ENCODE data around the gene PPP4C.
"Not testable (repeated sequence)": the region's sequence is repeated elsewhere in the genome, so short reads cannot be mapped to it uniquely, and the experiment has no call there.

Gene PPP4C

GRCh38 chr16:30104090-30104489 lies 28.3 kb downstream of the PPP4C start:
- no peak for DNase-seq

GRCh38 chr16:30104492-30104891 lies 28.7 kb downstream of the PPP4C start:
- no peak for DNase-seq

GRCh38 chr16:30108059-30108850 lies 32.5 kb downstream of the PPP4C start:
- no peak for DNase-seq

GRCh38 chr16:30110661-30111060 lies 34.9 kb downstream of the PPP4C start:
- DNase-seq: no peak

- DNase-seq: no peak
These were observed 36.6 kb downstream of the PPP4C start for GRCh38 chr16:30112197-30113030.

GRCh38 chr16:30113031-30113710 lies 37.4 kb downstream of the PPP4C start, which contains the start of gene GDPD3:
Gene GDPD3 (minus strand): TSS chr16:30113537. CDS start chr16:30113478, 59 bp downstream.
- DNase-seq: no peak

- no peak for DNase-seq
These were observed 38.0 kb downstream of the PPP4C start for GRCh38 chr16:30113711-30114333.

- no peak for DNase-seq
These were observed 38.6 kb downstream of the PPP4C start for GRCh38 chr16:30114411-30114810.

- not testable (repeated sequence) for DNase-seq
These were observed 39.0 kb downstream of the PPP4C start for GRCh38 chr16:30114833-30115232.

- DNase-seq: no peak
These were observed 39.4 kb downstream of the PPP4C start for GRCh38 chr16:30115238-30115637.

GRCh38 chr16:30116291-30117207 lies 40.8 kb downstream of the PPP4C start:
- no peak for DNase-seq

GRCh38 chr16:30117768-30118167 lies 42.0 kb downstream of the PPP4C start:
- no peak for DNase-seq

- no peak for DNase-seq
These were observed 43.6 kb downstream of the PPP4C start for GRCh38 chr16:30119428-30119827.

- no peak for DNase-seq
These were observed 44.7 kb downstream of the PPP4C start for GRCh38 chr16:30120340-30121105.

- no peak for DNase-seq
These were observed 46.2 kb downstream of the PPP4C start for GRCh38 chr16:30121741-30122571.

- DNase-seq: no peak
These were observed 46.9 kb downstream of the PPP4C start for GRCh38 chr16:30122604-30123160.

GRCh38 chr16:30124985-30125379 lies 49.2 kb downstream of the PPP4C start:
- no peak for DNase-seq

- not testable (repeated sequence) for DNase-seq
These were observed 49.9 kb downstream of the PPP4C start for GRCh38 chr16:30125690-30126089.

GRCh38 chr16:30127993-30128392 lies 52.2 kb downstream of the PPP4C start:
- no peak for DNase-seq
